ENCODE measurements around the gene PCDH9. TPM values are rescaled to one million over a fixed set of nuclear protein-coding genes. Genes with fewer than 3 reads are reported as not detected.

The PCDH9 gene
- total and polyA plus RNA-seq, 2 of the 4 experiments (the other 2 are of a cell fraction) = 2.2 to 10.2 TPM

DNA sequence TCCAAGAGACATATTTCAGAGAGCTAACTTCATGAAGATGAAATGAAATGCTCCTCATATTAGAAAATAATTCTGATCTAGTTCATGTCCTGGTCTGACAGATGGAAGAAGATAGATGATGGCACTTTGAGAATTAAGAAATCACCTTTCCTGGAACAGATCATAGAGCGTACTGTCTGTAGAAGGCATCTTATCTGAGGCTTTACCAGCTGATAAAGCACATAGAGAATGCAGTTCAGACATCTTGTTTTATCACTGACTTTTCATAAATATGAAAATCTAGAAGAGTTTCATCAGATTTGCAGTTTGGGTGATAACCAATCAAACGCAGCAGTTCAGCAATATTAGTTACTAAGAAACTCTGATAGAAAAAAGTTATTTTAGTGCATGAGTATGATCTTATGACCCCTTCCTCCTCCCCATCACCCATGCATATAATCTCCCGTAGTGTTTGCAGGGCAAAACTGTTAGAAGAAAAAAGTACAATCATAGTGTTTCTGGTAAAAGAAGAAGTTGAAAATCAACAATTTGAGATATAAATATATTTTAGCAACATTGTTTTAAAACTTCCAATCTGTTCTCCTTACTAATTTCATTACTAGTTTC lies 585.2 kb downstream of the PCDH9 start:
- Histone ChIP-seq H3K18ac (ENCODE audit: low read depth, low read length) (no peak overlapping the region), H2AK5ac (ENCODE audit: low read depth, low read length) (no peak overlapping the region), H3K56ac (ENCODE audit: extremely low read depth, insufficient read depth, low read length) (no peak overlapping the region), H2BK120ac (ENCODE audit: low read depth, low read length) (no peak overlapping the region), H2BK5ac (ENCODE audit: low read depth, low read length, poor library complexity, severe bottlenecking) (no peak overlapping the region), H3K27me3 (ENCODE audit: control insufficient read depth, insufficient read depth, low read length) (no peaks in the 10 kb centered on the region), H3K9ac (ENCODE audit: low read depth, low read length) (no peak overlapping the region), H3K14ac (replicated peaks; ENCODE audit: low read depth, low read length) (no peak overlapping the region), H3K4me2 (ENCODE audit: low read depth, low read length) (no peak overlapping the region), H2AK9ac (replicated peaks; ENCODE audit: low read depth, low read length, poor library complexity) (no peak overlapping the region), H3K9me3 (ENCODE audit: control insufficient read depth, insufficient read depth, low read length) (no peaks in the 10 kb centered on the region), H3K4me1 (ENCODE audit: control insufficient read depth, insufficient read depth, low read length) (no peaks in the 10 kb centered on the region), H3K9me1 (ENCODE audit: insufficient read depth, low read length) (no peaks in the 10 kb centered on the region), H3K79me1 (ENCODE audit: low read depth in 1 of 2, low read length in 2 of 2) (no peaks in the 10 kb centered on the region), H3K27ac (ENCODE audit: insufficient read depth, low read length) (no peak overlapping the region), H3K4me3 (ENCODE audit: insufficient read depth, low read depth, low read length) (no peak overlapping the region), H2AFZ (replicated peaks; ENCODE audit: low read length, poor library complexity) (no peak overlapping the region), H4K91ac (ENCODE audit: insufficient read depth, low read depth, low read length) (no peak overlapping the region), H2BK15ac (ENCODE audit: low read depth, low read length) (no peak overlapping the region), H3K23ac (ENCODE audit: low read depth, low read length) (no peak overlapping the region), H3K36me3 (ENCODE audit: control insufficient read depth, insufficient read depth, low read length) (no peaks in the 10 kb centered on the region), H4K8ac (ENCODE audit: low read depth in 2 of 2, low read length in 2 of 2) (no peak overlapping the region), H4K20me1 (ENCODE audit: insufficient read depth, low read length) (no peaks in the 10 kb centered on the region), H3K4ac (ENCODE audit: low read depth, low read length) (no peak overlapping the region), H4K5ac (ENCODE audit: low read depth, low read length) (no peak overlapping the region), H2BK20ac (ENCODE audit: low read depth, low read length) (no peak overlapping the region)
- WGBS, 2 experiments (ENCODE audit: extremely low coverage in 2 of 2, insufficient read length in 1 of 2) = no CpG with 5 or more reads among the region's 3 CpGs
- BruUV-seq (replicated peaks) = no TSS peak
- intact Hi-C loops (cut with micrococcal nuclease) (no loop called here), dilution Hi-C loops (cut with HindIII; ENCODE audit: low sequenced_read_pairs, unreplicated experiment) (no loop called here), in situ Hi-C loops (cut with MboI; ENCODE audit: low sequenced_read_pairs) (no loop called here)
- DNase-seq (no peak), ATAC-seq (ENCODE audit: low read depth) (no peak)
- CTCF ChIA-PET = no interaction called here
- TF ChIP-seq MAZ (IDR thresholded peaks at IDR 0.05; ENCODE audit: borderline replicate concordance, low read depth, low read length) = no peak
- POLR2A ChIA-PET (ENCODE audit: unreplicated experiment) = no interaction called here

All from IMR-90 (cell line).